Measurements from ENCODE around the gene JPT2.
"Not testable (repeated sequence)": the region's sequence is repeated elsewhere in the genome, so short reads cannot be mapped to it uniquely, and the experiment has no call there.

JPT2 gene

GRCh38 chr16:1729445-1729844, 51.4 kb downstream of the JPT2 start:
- no peak for TF ChIP-seq CTCF (IDR thresholded peaks at IDR 0.05; ENCODE audit: low read depth, low read length, missing control alignments)
- Histone ChIP-seq H3K4me3 (ENCODE audit: low read depth, low read length) (no peak overlapping the region), H3K27me3 (replicated peaks) (no peaks in the 10 kb centered on the region), H3K36me3 (replicated peaks) (peaks cover 54% of the 10 kb centered on the region), H3K27ac (no peak overlapping the region)
- DNase-seq: no peak
- in situ Hi-C loops (cut with HindIII; ENCODE audit: low pct_ligation_motif_present, low sequenced_read_pairs): no loop called here

DNA sequence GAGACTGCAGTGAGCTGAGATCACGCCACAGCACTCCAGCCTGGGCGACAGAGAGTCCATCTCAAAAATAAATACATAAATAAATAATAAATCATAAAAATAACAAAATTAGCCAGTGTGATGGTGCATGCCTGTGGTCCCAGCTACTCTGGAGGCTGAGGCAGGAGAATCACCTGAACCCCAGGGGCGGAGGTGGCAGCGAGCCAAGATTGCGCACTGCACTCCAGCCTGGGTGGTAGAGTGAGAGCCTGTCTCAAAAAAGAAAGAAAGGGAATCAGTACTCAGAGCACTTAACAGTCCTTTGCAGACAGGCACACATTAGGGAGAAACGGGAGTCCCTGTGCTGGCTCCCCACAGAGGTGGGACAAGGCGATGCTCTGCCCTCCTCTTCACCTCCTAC, 53.0 kb downstream of the JPT2 start:
- Histone ChIP-seq H3K27ac (no peak overlapping the region), H3K4me3 (ENCODE audit: low read depth, low read length) (no peak overlapping the region), H3K36me3 (replicated peaks) (peaks cover 54% of the 10 kb centered on the region), H3K27me3 (replicated peaks) (no peaks in the 10 kb centered on the region)
- TF ChIP-seq CTCF (IDR thresholded peaks at IDR 0.05; ENCODE audit: low read depth, low read length, missing control alignments): no peak
- DNase-seq: no peak
- in situ Hi-C loops (cut with HindIII; ENCODE audit: low pct_ligation_motif_present, low sequenced_read_pairs): no loop called here

- TF ChIP-seq CTCF (IDR thresholded peaks at IDR 0.05; ENCODE audit: low read depth, low read length, missing control alignments): no peak
- H3K36me3 ChIP-seq (replicated peaks): peaks cover 48% of the 10 kb centered on the region
- no peak overlapping the region for H3K4me3 ChIP-seq (ENCODE audit: low read depth, low read length)
- in situ Hi-C loops (cut with HindIII; ENCODE audit: low pct_ligation_motif_present, low sequenced_read_pairs): no loop called here
- H3K27ac ChIP-seq: no peak overlapping the region
- DNase-seq: no peak
- no peaks in the 10 kb centered on the region for H3K27me3 ChIP-seq (replicated peaks)
Measured at GRCh38 chr16:1731603-1732002, 53.5 kb downstream of the JPT2 start.

- DNase-seq: no peak
- TF ChIP-seq CTCF (IDR thresholded peaks at IDR 0.05; ENCODE audit: low read depth, low read length, missing control alignments): no peak
- H3K36me3 ChIP-seq (replicated peaks): peaks cover 44% of the 10 kb centered on the region
- no peaks in the 10 kb centered on the region for H3K27me3 ChIP-seq (replicated peaks)
- H3K4me3 ChIP-seq (ENCODE audit: low read depth, low read length): no peak overlapping the region
- in situ Hi-C loops (cut with HindIII; ENCODE audit: low pct_ligation_motif_present, low sequenced_read_pairs): no loop called here
- no peak overlapping the region for H3K27ac ChIP-seq
Measured at GRCh38 chr16:1732071-1732470, 54.0 kb downstream of the JPT2 start.

DNA sequence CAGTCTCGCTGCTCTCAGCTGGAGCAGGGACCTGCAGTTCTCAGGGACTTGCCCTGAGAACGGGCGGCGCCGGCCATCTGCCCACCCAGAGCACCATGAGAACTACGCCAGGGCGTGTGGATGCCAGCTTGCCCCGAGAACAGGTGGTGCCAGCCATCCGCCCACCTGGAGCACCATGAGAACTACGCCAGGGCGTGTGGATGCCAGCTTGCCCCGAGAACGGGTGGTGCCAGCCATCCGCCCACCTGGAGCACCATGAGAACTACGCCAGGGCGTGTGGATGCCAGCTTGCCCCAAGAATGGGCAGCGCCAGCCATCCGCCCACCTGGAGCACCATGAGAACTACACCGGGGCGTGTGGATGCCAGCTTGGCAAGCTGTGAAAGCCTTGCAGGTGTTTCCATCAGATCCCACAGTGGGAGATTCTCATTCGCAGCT, 54.5 kb downstream of the JPT2 start:
- in situ Hi-C loops (cut with HindIII; ENCODE audit: low pct_ligation_motif_present, low sequenced_read_pairs); DNase-seq; H3K27ac ChIP-seq; H3K27me3 ChIP-seq (replicated peaks); H3K4me3 ChIP-seq (ENCODE audit: low read depth, low read length): not testable (repeated sequence)
- H3K36me3 ChIP-seq (replicated peaks): peaks cover 41% of the 10 kb centered on the region

DNA sequence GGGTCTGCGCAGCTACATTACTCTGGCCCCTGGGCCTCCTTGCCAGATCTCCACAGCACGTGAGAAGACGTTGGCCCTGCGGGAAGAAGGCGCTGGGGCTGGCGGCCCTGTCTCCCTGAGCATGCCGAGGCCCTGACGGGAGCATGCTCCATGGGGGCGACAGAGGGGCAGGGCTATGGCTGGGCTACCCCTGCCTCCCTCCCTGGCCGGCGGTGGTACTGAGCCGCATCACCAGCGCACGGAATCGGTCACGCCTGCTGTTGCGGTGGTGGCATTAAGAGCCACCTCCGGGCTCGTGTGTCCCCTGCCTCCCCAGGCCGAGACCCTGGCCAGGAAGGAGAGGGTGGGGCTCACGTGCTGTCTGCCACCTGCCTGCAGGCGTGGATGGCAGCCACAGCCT, 56.0 kb downstream of the JPT2 start:
- in situ Hi-C loops (cut with HindIII; ENCODE audit: low pct_ligation_motif_present, low sequenced_read_pairs): no loop called here
- Histone ChIP-seq H3K27ac (no peak overlapping the region), H3K36me3 (replicated peaks) (peaks cover 32% of the 10 kb centered on the region), H3K4me3 (ENCODE audit: low read depth, low read length) (no peak overlapping the region), H3K27me3 (replicated peaks) (no peaks in the 10 kb centered on the region)
- no peak for DNase-seq
- no peak for TF ChIP-seq CTCF (IDR thresholded peaks at IDR 0.05; ENCODE audit: low read depth, low read length, missing control alignments)
